ENCODE data around the gene KIF3B. TPM values are rescaled to one million over a fixed set of nuclear protein-coding genes. Genes with fewer than 3 reads are reported as not detected.
"Not testable (repeated sequence)": the region's sequence is repeated elsewhere in the genome, so short reads cannot be mapped to it uniquely, and the experiment has no call there.

The KIF3B gene
- total RNA-seq, 1 donor from 2014 or later, result 31.6 TPM

DNA sequence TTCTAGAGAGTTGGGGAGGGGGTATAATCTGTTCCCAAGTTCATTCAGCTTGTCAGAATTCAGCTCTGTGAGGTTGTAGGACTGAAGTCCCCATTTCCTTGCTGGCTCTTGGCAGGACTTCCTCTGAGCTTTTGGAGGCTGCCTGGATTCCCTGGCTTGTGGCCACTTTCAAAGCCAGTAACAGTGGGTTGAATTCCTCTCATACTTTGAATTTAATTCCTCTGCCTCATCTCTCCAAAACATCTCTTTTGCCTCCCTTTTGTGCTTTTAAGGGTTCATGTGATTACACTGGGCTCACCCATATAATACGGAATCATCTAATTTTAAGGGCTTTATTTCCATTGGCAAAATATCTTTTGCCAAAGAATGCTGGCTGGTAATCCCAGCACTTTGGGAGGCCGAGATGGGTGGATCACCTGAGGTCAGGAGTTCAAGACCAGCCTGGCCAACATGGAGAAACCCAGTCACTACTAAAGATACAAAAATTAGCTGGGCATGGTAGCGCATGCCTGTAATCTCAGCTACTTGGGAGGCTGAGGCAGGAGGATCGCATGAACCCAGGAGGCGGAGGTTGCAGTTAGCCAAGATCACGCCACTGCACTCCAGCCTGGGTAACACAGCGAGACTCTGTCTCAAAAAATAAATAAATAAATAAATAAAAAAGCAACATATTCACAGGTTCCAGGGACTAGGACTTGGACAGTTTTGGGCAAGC, 78.6 kb downstream of the KIF3B start:
- not testable (repeated sequence) for DNase-seq (ENCODE audit: low read depth, low spot score)

DNA sequence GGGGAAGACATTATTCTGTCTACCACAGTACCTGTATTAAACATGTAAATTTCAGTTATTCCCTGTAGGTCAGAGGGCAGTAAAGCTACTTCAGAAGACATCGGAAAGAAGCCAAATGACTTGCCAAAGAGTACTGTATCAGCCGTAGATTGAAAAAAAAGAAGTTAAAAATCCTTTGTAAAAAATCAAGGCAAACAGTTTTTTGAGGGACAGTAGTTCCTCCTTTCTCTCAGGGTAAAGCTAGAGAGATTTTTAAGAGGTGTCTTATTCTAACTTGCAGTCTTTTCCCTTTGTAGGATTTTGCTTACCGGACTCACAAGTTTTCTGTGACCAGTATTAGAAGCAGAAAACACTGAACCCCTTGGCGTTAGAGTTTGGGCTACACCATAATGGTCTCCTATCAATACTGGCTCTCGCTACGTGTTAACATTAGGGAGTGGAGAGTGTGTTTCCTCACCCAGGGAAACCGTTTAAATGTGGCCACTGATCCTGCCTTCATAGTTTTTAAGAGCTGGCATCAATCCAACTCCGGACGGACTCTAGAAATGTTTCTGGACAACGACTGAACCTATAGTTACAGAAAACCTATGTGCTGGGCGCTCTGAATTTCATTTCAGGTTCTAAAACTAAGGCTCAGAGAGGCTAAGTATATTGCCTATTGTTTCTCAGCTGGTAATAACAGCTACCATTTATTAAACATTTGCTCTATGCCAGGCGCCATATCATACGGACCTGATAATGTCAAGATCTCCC, 79.3 kb downstream of the KIF3B start:
- no peak for DNase-seq (ENCODE audit: low read depth, low spot score)

DNA sequence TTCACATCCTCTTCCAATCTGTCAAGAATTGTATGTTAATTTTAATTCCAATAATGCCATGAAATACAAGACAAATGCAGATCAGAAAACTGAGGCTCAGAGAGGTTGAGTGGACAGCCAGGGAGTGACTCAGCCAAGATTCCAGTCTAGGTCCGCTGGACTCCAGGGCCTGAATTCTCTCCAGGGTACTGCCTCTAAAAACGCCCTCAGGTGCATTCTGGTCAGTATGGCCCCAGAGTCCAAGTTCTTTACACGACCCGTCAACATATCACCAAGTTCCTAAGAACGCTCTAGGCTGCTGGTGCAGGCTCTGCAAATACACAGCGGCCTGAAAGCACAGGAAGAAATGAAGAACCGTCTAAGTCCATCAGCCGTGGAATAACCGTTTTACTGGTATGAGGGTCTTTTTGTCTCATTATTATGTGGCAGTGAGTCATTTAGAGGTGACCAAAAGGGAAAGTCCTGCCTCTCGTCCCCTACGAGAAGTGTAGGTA, 80.0 kb downstream of the KIF3B start:
- no peak for DNase-seq (ENCODE audit: low read depth, low spot score)

DNA sequence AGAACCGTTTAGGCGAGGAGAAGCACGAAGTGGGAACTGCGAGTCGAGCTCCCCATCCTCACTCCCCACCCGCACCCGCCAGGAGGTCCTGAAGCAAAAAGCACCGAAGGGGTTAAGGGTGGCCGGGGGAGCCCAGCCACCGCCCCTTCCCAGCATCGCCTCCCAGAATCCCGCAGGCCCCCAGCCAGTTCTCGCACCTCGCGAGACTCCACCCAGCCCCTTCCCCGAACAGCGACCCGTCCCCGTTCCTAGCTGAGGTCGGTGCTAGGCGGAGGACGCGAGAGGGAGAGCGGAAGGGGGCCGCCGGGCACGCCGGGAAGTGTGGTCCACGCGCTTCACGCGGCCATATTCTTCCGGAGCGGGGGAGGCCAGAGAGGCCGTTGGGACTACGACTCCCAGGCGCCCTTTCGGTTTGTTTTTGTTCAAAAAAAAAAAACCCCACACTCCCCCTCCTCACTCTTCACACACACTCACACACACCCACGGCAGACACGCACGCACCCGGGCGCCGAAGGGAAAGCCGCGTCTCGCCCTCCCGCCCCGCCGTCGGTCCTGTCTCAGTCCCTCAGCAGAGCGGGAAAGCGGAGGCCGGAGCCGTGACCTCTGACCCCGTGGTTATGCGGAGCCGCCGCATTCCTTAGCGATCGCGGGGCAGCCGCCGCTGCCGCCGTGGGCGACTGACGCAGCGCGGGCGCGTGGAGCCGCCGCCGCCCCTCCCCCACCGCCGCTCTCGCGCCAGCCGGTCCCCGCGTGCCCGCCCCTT, 80.6 kb downstream of the KIF3B start, which contains the start of gene ASXL1:
ASXL1 (plus strand) TSS at position 463 of the 763 bp plus-strand sequence. CDS start 445 bp downstream, outside the sequence.
- DNase-seq (ENCODE audit: low read depth, low spot score), result peak; percentile 90

DNA sequence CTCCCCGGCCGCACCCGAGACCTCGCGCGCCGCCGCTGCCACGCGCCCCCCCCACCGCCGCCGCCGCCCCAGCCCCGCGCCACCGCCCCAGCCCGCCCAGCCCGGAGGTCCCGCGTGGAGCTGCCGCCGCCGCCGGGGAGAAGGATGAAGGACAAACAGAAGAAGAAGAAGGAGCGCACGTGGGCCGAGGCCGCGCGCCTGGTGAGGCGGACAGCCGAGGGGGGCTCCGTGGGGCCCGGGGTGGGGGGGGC, 81.1 kb downstream of the KIF3B start:
- no peak for DNase-seq (ENCODE audit: low read depth, low spot score)

DNA sequence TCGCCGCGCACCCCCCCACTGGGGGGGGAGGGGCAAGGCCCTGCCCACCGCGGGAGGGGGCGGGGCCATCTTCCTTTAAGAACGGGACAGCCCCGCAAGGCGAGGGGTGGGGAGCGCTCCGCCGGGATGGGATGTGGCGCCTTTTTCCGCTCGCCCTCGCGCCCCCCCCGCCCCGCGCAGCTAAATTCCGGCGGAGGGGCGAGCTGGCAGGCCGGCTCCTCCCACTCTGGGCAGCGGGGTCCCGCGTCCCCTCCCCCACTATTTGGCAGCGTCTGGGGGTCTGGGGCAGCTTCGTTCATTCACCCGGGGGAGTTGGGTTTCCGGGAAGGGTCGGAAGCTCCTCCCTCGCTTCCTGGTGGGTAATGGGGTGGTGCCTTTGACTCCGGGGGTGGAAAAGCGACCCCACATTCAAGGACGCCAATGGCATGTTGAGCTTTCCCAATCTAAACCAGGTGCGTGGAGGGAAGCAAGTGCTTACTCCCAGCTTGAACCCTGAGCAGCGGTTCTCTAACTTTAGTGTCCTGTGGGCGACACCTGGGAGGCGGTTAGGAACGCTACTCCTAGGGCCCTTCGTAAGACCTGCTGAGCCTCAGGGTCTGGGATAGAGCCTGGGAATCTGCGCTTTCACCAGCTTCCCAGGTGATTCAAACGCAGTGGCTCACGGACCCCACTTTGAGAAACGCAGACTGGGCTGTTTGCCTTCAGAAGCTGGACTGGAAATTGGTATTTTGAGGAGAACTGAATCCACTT, 81.6 kb downstream of the KIF3B start:
- DNase-seq (ENCODE audit: low read depth, low spot score), result no peak

DNA sequence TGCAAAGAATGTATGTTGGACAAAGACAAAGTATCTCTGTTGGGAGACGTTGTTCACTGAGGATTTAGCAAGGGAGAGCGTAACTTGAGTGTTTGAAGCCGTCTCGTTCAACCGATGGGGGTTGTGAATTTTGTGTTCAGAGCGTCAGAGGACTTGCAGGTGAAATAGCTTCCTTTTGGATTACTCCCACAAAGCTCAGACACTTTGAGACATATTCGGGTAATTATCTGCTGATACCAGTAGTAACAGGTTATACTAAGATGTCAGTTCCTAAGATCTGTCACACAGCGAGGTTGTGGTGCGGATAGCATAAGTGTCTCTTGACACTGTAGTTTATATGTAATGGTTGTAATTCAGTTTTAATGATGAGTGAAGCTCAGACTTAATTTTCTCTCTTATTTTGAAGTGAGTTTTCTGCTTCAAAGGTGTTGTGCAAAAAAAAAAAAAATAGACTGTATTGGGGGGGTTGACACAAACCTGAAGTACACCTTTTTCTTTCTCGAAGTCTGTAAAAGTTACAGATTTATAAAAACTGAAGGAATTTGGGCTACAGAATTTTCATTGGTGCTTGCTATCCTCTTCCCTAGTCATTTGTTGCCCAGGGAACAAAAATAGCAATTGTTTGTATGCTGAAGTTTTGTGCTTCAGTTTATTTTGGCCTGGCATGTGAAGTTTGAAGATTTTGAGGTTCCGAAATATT, 82.3 kb downstream of the KIF3B start:
- no peak for DNase-seq (ENCODE audit: low read depth, low spot score)

DNA sequence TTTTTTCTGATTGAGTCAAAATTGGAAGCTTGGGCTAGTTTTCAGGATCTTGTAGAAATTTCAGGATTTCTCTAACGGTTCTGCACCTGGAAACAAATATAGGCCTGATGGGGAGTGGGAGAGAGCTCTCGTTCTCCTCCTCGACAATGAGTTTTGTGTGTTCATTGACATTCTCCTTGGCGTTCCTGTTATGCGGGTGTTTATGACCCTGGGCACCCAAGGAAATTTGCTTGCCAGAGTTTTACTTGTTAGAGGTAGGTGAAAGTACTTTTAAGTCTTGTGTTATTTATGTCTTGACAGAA, 82.8 kb downstream of the KIF3B start:
- no peak for DNase-seq (ENCODE audit: low read depth, low spot score)

DNA sequence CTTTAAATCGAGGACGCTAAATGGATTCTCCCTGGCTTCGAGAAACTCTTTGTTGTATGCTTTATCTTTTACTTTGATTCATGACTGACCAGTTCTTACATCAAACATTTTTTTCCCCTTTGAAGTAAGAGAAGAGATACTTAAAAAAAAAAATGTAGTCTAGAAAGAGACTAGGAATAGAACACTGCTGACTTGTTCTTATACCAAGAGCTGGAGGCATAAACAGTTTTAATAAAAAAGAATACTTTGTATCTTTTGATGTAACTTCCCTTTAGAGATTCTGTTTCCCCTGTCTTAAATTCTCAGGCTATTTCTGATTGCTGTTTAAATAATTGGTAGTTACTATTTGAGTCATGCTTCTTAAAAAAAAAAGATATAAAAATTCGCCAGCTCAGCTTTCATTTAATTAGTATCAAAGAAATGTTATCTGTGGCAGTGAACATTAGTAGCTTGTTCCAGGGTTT, 85.5 kb downstream of the KIF3B start:
- no peak for DNase-seq (ENCODE audit: low read depth, low spot score)

DNA sequence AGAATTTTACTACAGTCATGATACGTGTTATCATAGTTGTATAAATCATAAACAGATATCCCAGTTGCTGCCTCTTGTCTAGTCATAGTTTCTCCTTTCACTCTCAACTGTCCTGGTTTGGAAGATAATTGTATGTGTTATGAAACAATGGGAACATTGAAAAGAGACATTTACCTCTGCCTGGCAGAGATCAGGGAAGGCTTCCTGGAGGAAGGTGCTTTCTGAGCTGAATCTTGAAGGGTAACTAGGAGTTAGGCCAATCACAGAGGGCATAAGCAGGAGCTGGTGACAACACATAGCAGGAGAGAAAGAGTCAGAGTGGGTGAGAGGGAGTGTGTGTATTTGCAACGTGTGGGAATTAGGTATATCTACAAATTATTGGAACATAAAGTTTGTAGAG, 86.0 kb downstream of the KIF3B start:
- DNase-seq (ENCODE audit: low read depth, low spot score), result no peak

DNA sequence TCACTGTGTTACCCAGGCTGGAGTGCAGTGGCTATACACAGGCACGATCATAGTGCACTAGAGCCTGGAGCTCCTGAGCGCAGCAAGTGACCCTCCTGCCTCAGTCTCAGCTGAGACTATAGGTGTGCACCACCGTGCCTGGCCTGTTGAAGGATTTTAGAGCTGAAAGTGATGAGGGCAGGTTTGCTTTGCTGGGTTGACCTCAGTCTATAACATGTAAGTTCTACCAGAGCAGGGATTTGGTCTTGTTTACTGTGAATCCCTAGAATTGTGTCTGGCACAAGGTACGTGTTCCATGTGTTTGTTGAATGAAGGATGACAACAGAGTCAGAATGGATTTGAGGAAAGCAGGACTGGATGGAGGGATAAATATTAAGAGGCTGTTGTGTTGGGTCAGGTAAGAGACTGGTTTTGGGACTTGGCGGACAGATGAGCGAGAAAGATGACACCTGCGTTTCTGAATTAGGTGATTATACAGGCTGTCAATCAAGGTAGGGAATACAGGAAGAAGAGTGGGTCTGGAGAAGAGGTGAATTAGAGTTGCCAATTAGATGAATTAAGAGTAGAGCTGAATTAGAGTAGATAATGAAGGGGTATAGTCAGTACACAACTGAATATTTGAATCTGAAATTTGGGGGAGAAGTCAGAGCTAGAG, 87.2 kb downstream of the KIF3B start:
- no peak for DNase-seq (ENCODE audit: low read depth, low spot score)

DNA sequence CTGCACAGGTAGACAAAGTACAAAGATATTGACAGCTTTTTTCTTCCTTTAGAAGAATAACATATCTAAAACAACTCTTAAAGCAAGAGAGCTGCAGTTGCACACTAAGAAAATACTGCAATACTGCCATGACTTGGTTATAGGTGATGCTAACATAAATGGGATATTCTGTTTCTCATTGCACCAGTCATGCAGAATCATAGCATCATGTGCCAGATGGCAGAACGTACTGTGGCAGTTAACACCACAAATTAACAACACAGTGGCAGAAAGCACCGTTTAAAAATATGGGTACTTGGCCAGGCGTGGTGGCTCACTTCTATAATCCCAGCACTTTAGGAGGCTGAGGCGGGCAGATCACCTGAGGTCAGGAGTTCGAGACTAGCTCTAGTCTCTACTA, 88.1 kb downstream of the KIF3B start:
- no peak for DNase-seq (ENCODE audit: low read depth, low spot score)

DNA sequence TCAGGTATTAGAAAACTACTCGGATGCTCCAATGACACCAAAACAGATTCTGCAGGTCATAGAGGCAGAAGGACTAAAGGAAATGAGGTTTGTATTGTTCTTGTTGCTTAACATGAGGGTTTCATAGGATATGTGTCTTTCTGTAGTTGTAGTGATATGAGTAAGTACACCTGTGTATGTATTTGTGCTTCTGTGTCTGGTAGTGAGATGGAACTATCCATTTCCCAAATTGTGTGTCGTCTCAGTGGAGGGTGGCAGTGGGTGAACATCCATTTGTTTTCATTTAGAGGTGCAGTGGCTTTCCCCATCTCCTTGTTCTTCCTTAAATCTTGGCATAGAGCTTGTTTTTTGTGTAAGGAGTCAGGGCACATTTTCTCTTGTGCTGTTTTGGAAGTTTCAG, 88.9 kb downstream of the KIF3B start:
- no peak for DNase-seq (ENCODE audit: low read depth, low spot score)

DNA sequence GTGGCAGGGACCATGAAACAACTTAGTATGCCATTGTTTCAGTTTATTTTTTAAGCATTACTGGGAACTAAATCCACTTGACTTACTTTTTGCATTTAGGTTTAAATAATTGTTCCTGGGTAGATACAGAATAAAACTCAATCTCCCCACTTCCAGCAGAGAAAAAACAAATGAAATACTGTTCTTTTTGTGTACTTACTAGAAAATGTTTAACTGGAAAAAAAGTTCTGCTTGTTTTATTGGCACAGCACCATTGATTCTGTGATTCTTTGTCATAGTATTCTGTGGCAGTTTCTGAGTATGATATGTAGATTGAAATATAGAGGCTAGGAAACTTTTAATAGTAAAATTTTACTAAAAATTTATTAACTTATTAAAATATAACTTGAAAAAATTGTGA, 90.9 kb downstream of the KIF3B start:
- DNase-seq (ENCODE audit: low read depth, low spot score), result no peak

DNA sequence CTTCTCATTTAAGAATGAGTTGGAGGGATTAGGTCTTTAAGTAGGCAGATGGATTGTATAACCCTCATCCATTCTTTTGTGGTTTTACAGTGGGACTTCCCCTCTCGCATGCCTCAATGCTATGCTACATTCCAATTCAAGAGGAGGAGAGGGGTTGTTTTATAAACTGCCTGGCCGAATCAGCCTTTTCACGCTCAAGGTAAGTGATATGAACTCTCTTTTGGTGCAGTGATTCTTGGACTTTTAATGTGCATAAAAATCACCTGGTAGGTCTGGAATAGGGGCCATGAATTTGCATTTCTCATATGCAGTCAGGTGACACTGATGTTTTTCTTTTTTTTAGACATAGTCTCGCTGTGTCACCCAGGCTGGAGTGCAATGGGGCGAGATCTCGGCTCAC, 91.5 kb downstream of the KIF3B start:
- DNase-seq (ENCODE audit: low read depth, low spot score), result no peak

DNA sequence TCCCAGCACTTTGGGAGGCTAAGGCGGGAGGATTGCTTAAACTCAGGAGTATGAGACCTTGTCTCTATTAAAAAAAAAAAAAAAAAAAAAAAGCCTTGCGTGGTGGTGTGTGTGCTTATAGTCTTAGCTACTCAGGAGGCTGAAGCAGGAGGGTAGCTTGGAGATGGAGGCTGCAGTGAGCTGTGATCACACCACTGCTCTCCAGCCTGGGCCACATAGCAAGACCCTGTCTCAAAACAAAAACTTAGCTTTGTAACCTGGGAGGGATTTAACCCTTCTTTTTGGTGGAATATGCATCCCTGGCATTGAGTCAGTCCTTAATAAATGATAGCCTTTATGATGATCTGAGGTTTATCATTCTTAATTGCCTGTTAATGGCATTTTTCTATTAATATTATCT, 93.4 kb downstream of the KIF3B start:
- DNase-seq (ENCODE audit: low read depth, low spot score), result no peak

DNA sequence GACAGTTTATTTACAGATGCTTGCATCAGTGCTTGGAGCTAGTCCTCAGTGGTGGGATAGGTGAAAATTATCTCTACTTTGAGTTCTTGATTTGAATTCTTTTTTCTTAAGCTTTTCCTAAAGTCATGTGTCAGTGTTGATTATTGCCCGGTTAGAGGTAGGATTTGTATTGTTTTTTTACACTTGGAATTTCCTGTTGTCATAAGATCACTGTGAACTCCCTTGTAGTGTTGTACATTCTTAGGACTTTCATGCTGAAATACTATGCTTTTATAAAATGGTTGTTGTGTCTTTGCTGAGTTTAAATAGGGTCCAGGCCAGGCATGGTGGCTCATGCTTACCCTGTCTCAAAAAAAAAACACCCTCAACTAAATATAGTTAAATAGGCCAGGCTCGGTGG, 101.0 kb downstream of the KIF3B start:
- DNase-seq (ENCODE audit: low read depth, low spot score), result peak; percentile 57

DNA sequence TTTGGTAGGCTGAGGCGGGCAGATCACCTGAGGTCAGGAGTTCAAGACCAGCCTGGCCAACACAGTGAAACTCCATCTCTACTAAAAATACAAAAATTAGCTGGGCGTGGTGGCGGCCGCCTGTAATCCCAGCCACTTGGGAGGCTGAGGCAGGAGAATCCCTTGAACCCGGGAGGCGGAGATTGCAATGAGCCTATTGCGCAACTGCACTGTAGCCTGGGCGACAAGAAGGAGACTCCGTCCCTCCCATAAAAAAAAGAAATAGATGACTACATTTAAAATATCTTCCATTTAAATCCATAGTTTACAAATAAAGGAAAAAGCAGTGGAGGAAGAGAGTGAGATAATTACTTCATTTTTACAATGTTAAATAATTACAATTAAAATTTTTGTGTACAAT, 102.6 kb downstream of the KIF3B start:
- DNase-seq (ENCODE audit: low read depth, low spot score), result not testable (repeated sequence)

DNA sequence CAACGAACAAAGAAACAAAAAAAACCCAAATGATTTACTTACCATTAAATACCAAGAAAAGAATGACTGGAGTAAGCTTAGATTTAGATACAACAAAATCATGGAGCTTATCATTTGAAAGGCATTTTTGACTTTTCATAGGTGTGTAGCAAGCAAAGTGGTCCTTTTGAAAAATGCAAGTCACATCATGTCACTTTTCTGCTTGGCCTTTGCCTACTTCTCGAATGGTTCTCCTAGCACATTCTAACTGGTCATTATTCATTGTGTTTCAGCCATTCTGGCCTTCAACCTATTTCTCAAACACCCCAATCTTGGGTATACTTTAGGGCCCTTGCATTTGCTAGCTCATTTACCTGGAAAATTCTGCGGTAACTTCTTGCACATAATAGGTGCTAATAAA, 103.3 kb downstream of the KIF3B start:
- no peak for DNase-seq (ENCODE audit: low read depth, low spot score)

DNA sequence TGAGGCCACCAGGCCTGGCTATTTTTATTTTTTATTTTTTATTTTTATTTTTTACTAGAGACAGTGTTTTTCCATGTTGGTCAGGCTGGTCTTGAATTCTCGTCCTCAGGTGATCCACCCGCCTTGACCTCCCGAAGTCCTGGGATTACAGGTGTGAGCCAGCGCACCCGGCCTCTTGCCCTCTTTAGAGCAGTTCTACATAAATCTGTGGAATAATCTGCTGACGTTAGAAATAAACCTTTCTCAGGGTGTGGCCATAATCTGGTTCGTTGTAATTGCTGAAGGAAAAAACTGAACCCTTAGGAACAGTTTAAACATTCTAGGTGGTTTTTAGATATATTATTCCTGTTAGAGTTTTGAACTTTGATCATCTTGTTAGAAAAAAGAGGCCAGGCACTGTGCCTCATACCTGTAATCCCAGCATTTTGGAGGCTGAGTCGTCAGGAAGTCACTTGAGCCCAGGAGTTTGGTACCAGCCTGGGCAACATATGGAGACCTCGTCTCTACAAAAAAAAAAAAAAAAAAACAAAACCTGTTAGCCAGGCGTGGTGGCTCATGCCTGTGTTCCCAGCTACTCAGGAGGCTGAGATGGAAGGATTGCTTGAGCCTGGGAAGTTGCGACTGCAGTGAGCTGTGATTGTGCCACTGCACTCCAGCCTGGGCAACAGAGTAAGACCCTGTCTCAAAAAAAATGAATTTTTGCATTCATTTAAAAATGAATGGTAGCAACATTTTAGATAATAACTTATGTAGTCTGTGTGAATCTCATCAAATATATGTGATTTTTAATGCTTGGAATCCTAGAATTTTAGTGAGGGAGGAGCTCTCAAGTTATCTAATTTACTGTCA, 104.9 kb downstream of the KIF3B start:
- no peak for DNase-seq (ENCODE audit: low read depth, low spot score)

All from pulmonary artery endothelial cell (primary cell).